SU-DHL-6 (cell line): ENCODE data around the gene OBP2A.

ENCODE experiments used
- H2AFZ ChIP-seq: fragments of 200-600 bp; sonication (generic); 2 replicates; pipeline ENCODE4 v1.6.1; 2014; ENCODE audit warnings: low read depth, mild to moderate bottlenecking, moderate library complexity, mixed read lengths, antibody characterized with exemption, low read length; ENCODE audit not compliant: severe bottlenecking
- H3F3A ChIP-seq: fragments of 200-600 bp; shearing (Covaris generic); 2 replicates; pipeline ENCODE4 v1.6.0; 2016; ENCODE audit warnings: antibody characterized with exemption, mild to moderate bottlenecking; ENCODE audit not compliant: insufficient read depth
- H3K27ac ChIP-seq: fragments of 200-600 bp; sonication (generic); 2 replicates; pipeline ENCODE4 v1.5.1; 2016; ENCODE audit warnings: low read depth, mild to moderate bottlenecking, low read length, moderate library complexity, mixed read lengths
- H3K27me3 ChIP-seq: fragments of 200-600 bp; sonication (generic), shearing (Covaris generic); 2 replicates; pipeline ENCODE4 v1.6.0; 2014; ENCODE audit warnings: mild to moderate bottlenecking, low read length
- H3K36me3 ChIP-seq: fragments of 200-600 bp; sonication (generic); 2 replicates; pipeline ENCODE4 v1.6.1; 2014; ENCODE audit warnings: mild to moderate bottlenecking, low read length, mixed read lengths
- H3K4me2 ChIP-seq: fragments of 300-600, 200-600 bp; shearing (Covaris generic), sonication (generic); 2 replicates; pipeline ENCODE4 v1.6.0; 2014; ENCODE audit warnings: low read length, low read depth, mild to moderate bottlenecking; ENCODE audit not compliant: poor library complexity, severe bottlenecking
- H3K4me3 ChIP-seq: fragments of 200-600 bp; sonication (generic); 2 replicates; pipeline ENCODE4 v1.5.1; 2014; ENCODE audit warnings: antibody characterized with exemption, low read length, mild to moderate bottlenecking, mixed read lengths; ENCODE audit not compliant: insufficient read depth, poor library complexity, severe bottlenecking
- H3K79me2 ChIP-seq: fragments of 200-600 bp; sonication (generic); 2 replicates; pipeline ENCODE4 v1.6.1; 2014; ENCODE audit warnings: mild to moderate bottlenecking, low read length, moderate library complexity; ENCODE audit not compliant: insufficient read depth
- H3K9ac ChIP-seq: fragments of 200-600 bp; sonication (generic); 2 replicates; pipeline ENCODE4 v1.7.0; 2014; ENCODE audit warnings: mild to moderate bottlenecking, low read length
- H3K9me2 ChIP-seq: fragments of 200-600 bp; sonication (generic); replicated peaks from 2 replicates; pipeline ENCODE4 v1.6.1; 2014; ENCODE audit warnings: low read length; ENCODE audit not compliant: insufficient read depth
- H3K9me3 ChIP-seq: fragments of 200-600 bp; sonication (generic); 2 replicates; pipeline ENCODE4 v1.6.1; 2014; ENCODE audit warnings: low read length, mixed read lengths; ENCODE audit not compliant: insufficient read depth
- H4K20me1 ChIP-seq: fragments of 200-600 bp; sonication (generic); 2 replicates; pipeline ENCODE4 v1.6.1; 2014; ENCODE audit warnings: low read depth, mild to moderate bottlenecking, antibody characterized with exemption, low read length, moderate library complexity, mixed read lengths
- EZH2phosphoT487 ChIP-seq: fragments of 200-600 bp; sonication (generic), shearing (Covaris generic); conservative IDR thresholded peaks from 2 replicates; pipeline ENCODE4 v1.6.1; 2018; ENCODE audit warnings: mild to moderate bottlenecking, antibody characterized with exemption, low read length, moderate library complexity, mixed read lengths
- TF ChIP-seq, protein P1 (sequence below): fragments of 200-600 bp; sonication (generic); IDR thresholded peaks from one replicate; pipeline ENCODE4 v1.5.1; 2017; ENCODE audit warnings: antibody characterized with exemption, mild to moderate bottlenecking, low read length, moderate library complexity; ENCODE audit not compliant: insufficient read depth, poor library complexity, severe bottlenecking

Gene OBP2A

DNA sequence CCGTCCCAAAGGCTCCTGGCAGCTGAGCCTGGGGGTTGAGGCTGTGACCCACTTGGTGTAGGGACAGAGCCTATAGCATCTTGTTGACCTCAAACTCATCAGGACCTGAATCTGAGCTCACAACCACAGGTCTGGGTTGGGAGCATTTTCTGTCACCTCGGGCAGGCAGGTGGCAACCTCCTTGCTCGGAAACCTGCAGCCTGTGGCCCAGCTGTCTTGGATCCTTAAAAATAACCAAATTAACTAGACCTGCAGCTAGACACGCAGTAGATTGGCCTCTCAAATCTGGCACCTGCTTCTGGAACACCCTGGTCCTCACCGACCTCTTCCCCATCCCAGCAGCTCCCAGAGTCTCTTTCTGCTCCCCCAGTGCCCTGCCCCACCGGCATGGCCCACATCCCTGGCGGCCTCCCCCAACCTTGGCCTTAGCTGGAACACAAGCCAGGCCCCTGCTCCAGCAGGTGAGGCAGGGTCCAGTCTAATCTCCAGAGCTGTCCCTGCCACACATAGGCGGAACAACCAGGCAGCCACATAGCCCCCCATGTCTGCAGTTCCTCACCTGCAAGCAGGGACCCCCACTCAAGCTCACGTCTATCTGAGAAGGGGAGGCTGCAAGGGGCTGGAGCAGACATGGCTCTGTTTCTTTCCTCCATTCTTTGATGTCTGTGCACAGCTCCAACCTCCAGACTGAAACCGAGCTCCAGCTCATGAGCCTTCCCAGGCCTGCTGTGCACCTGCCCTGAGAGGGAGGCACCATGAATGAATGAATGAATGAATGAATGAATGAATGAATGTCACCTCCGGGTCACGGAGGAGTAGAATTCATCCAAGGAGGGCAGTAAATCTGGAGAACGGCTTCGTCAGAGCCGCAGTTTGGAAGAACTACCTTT is 43.9 kb downstream of the OBP2A start:
- Histone ChIP-seq H3K9ac (no peak overlapping the region), H3K36me3 (no peaks in the 10 kb centered on the region), H3K27ac (no peak overlapping the region), H2AFZ (no peak overlapping the region), H3F3A (no peaks in the 10 kb centered on the region), H4K20me1 (no peaks in the 10 kb centered on the region), H3K4me3 (no peak overlapping the region), H3K27me3 (no peaks in the 10 kb centered on the region), H3K9me3 (no peaks in the 10 kb centered on the region), H3K4me2 (no peak overlapping the region), H3K9me2 (no peaks in the 10 kb centered on the region), H3K79me2 (no peaks in the 10 kb centered on the region)
- TF ChIP-seq, protein P1, sequence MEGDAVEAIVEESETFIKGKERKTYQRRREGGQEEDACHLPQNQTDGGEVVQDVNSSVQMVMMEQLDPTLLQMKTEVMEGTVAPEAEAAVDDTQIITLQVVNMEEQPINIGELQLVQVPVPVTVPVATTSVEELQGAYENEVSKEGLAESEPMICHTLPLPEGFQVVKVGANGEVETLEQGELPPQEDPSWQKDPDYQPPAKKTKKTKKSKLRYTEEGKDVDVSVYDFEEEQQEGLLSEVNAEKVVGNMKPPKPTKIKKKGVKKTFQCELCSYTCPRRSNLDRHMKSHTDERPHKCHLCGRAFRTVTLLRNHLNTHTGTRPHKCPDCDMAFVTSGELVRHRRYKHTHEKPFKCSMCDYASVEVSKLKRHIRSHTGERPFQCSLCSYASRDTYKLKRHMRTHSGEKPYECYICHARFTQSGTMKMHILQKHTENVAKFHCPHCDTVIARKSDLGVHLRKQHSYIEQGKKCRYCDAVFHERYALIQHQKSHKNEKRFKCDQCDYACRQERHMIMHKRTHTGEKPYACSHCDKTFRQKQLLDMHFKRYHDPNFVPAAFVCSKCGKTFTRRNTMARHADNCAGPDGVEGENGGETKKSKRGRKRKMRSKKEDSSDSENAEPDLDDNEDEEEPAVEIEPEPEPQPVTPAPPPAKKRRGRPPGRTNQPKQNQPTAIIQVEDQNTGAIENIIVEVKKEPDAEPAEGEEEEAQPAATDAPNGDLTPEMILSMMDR, result no peak
- no peak for TF ChIP-seq EZH2phosphoT487

DNA sequence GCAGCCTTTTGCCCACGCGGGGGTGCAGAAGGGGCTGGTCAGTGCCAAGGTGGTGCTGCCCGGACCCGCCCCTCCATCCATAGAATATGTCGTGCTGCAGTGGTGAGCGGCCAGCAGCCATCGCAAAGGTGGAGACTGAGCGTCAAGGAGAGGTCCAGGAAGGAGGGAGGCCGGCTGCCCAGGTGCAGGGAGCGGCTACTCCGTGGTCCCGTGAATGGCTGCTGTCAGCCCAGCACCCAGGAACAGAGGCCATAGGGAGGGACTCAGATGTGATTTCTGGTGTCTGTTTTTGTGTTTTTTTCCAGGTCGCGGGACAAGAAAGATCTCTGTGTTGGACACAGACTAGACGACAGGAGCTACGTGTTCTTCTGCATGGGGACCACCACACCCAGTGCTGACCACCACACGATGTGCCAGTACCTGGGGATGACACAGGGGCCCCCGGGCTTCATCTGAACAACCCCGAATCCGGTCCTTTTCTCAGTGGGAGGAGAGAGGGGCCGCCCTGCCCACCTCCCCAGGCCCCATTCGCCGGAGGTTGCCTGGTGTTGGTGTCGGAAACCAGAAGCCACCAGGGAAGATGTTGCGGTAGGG is 44.7 kb downstream of the OBP2A start:
- H2AFZ ChIP-seq, result no peak overlapping the region
- H3K4me3 ChIP-seq, result no peak overlapping the region
- no peaks in the 10 kb centered on the region for H3K9me2 ChIP-seq
- H3K79me2 ChIP-seq, result no peaks in the 10 kb centered on the region
- no peaks in the 10 kb centered on the region for H3K36me3 ChIP-seq
- TF ChIP-seq, protein P1, result no peak
- TF ChIP-seq EZH2phosphoT487, result no peak
- no peaks in the 10 kb centered on the region for H3K27me3 ChIP-seq
- no peaks in the 10 kb centered on the region for H3K9me3 ChIP-seq
- H3K9ac ChIP-seq, result no peak overlapping the region
- H3K27ac ChIP-seq, result no peak overlapping the region
- H3F3A ChIP-seq, result no peaks in the 10 kb centered on the region
- no peaks in the 10 kb centered on the region for H4K20me1 ChIP-seq
- no peak overlapping the region for H3K4me2 ChIP-seq

DNA sequence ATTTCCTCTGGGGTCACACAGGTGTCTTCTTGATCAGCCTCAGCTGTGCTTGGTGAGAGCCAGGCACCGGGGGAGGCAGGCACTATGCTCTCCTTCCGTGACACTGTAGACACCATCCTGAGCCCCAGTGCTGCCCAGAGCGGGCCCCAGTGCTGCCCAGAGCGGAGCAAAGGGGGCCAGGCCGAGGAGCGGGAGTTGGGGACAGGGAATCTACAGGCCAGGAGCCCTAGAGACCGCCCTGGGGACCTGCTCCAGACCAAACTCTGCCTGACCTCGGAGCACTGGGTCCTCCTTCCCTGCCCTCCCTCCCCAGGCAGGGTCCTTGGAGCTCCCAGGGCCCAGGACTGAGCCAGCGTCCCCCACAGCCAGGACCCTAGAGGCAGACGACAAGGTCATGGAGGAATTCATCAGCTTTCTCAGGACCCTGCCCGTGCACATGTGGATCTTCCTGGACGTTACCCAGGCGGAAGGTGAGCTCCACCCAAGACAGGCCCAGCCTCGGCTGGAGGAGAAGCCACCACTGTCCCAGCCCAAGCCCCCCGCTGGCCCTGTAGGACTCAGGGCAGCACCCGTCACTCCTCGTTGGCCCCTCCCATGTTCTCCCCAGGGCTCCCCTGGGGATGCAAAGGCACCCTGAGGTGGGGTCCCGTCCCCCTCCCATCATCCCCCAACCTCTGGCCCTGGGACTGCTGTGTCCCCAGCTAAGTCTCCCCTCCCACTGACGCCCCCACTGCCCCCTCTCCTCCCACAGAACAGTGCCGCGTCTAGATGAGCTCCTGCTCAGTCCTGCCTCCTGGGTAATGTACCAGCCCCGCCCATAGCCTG is 45.8 kb downstream of the OBP2A start:
- Histone ChIP-seq H3K36me3 (no peaks in the 10 kb centered on the region), H3K4me2 (no peak overlapping the region)
- TF ChIP-seq, protein P1, result no peak
- no peak for TF ChIP-seq EZH2phosphoT487

More for the DNA sequence above, 45.8 kb downstream of the OBP2A start:
- H3K79me2 ChIP-seq, result no peaks in the 10 kb centered on the region
- no peaks in the 10 kb centered on the region for H3K9me2 ChIP-seq
- H3K27me3 ChIP-seq, result no peaks in the 10 kb centered on the region
- H3K9ac ChIP-seq, result no peak overlapping the region
- no peak overlapping the region for H3K27ac ChIP-seq
- no peaks in the 10 kb centered on the region for H3K9me3 ChIP-seq
- H4K20me1 ChIP-seq, result no peaks in the 10 kb centered on the region
- H3K4me3 ChIP-seq, result no peak overlapping the region
- H3F3A ChIP-seq, result no peaks in the 10 kb centered on the region
- no peak overlapping the region for H2AFZ ChIP-seq
